GM18951 (cell line): ENCODE measurements around the gene HOXA2.

Experiments
- POLR2A ChIP-seq: IDR thresholded peaks from 4 replicates; pipeline ENCODE4 v1.6.1; 2011; ENCODE audit warnings: mild to moderate bottlenecking; ENCODE audit not compliant: insufficient read length, insufficient read depth; ENCODE audit errors: extremely low read depth
- in situ Hi-C: fragments of 300-500 bp; cut with MboI; formaldehyde crosslinking; loops from one replicate; pipeline ENCODE4 v1.12.0; 2022; ENCODE audit warnings: low sequenced_read_pairs, mixed read lengths, inconsistent platforms; ENCODE audit not compliant: unreplicated experiment

Gene HOXA2

DNA sequence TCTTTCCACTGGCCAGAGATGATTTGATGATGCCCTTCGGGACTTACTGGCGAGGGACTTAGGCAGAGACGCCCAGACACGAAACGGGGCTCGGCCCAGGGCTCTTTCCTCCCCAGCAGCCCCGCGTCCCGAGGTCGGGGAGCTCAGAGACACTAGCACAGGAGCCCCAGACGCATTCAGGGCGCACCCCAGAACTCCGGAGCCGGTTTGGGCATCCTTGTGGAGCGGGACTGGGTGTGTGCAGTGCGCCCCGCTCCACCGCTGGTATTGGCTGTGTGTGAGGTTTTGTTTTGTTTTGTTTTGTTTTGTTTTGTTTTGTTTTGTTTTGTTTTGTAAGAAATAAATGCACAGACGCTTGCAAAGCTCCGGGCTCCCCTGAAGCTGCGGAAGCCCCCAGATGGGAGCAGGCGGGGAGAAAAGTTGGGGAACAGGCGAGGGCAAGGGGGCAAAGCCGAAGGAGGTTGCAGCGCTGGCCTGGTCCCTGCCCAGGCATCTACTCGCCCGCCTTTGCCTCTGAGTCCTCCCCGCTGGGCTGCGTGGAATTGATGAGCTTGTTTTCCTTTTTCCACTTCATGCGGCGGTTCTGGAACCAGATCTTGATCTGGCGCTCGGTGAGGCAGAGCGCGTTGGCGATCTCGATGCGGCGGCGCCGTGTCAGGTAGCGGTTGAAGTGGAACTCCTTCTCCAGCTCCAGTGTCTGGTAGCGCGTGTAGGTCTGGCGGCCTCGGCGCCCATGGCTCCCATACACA, 42.9 kb upstream of the HOXA2 start:
- in situ Hi-C loops = no loop called here
- no peak for TF ChIP-seq POLR2A

DNA sequence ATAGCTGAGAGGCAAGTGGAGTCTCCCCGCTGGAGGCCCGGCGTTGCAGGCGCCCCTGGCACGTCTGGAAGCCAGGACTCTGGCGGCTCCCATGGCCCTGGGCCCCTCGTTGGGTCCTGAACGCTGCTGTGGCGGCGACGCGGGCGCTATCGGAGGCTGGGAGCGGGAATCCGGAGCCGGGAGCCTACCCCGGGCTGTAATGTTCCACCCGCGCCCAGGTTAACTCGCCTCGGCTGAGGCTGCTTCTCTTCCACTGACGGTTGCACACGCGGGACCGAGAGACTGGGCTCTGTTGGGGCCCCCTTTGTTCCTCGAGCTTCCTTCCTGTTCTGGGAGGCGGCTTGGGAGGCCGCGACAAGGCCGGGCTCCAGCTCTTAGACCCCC, 42.3 kb upstream of the HOXA2 start:
- in situ Hi-C loops = no loop called here

DNA sequence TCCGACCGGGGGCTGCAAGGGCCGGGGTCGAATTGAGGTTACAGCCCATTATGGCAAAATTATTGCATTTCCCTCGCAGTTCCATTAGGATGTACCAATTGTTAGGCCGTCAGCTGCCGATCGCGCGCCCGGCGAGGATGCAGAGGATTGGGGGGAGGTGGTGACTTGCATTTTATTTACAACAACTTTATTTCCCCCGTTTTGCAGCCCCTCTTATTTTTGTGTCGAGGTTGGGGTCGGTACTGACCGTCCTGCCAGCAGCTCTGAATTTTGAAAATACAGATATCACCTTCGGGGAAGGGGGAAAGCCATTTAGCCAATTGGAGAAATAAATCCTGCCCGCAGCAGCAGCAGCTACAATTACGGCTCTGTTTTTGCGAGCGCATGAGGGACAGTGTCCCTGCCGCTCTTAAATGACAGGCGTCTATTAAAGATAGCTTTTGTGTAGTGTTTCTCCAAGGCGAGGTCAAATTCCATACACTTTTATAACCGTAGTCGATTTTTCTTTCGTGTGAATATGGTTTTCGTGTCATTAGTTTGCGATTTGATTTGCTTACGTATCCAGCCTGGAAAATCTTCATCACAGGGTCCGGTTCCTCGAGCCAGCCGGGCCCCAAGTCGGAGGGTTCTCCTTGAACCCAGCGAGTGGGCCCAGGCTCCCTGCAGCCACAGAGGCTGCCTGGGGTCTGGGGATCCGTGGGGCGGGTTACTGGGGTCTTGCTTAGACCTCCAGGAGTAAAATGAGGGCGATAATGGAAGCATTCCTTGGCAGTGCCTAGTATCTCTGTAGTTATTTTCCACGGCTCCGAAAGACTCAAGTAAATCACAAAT, 41.7 kb upstream of the HOXA2 start:
- no peak for TF ChIP-seq POLR2A
- in situ Hi-C loops = no loop called here

More for the DNA sequence above, 42.3 kb upstream of the HOXA2 start:
- no peak for TF ChIP-seq POLR2A

DNA sequence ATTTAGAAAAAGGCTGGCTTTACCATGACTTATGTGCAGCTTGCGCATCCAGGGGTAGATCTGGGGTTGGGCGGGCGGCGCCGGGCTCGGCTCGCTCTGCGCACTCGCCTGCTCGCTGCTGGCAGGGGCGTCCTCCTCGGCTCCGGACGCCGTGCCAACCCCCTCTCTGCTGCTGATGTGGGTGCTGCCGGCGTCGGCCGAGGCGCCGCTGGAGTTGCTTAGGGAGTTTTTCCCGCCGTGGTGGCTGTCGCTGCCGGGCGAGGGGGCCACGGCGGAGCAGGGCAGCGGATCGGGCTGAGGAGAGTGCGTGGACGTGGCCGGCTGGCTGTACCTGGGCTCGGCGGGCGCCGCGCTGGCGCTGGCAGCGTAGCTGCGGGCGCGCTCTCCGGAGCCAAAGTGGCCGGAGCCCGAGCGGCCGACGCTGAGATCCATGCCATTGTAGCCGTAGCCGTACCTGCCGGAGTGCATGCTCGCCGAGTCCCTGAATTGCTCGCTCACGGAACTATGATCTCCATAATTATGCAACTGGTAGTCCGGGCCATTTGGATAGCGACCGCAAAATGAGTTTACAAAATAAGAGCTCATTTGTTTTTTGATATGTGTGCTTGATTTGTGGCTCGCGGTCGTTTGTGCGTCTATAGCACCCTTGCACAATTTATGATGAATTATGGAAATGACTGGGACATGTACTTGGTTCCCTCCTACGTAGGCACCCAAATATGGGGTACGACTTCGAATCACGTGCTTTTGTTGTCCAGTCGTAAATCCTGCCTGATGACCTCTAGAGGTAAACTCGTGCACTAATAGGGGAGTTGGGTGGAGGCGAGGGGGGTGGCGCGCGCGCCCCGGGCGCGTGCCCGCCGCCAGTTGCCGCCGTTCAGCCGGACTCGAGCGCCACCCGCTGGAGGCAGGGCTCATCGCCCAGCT, 40.8 kb upstream of the HOXA2 start, which contains the start of gene HOXA5:
HOXA5 (minus strand) TSS at position 659 of the 927 bp plus-strand sequence; CDS start at position 585, 74 bp downstream.
- in situ Hi-C loops = no loop called here
- TF ChIP-seq POLR2A = no peak

DNA sequence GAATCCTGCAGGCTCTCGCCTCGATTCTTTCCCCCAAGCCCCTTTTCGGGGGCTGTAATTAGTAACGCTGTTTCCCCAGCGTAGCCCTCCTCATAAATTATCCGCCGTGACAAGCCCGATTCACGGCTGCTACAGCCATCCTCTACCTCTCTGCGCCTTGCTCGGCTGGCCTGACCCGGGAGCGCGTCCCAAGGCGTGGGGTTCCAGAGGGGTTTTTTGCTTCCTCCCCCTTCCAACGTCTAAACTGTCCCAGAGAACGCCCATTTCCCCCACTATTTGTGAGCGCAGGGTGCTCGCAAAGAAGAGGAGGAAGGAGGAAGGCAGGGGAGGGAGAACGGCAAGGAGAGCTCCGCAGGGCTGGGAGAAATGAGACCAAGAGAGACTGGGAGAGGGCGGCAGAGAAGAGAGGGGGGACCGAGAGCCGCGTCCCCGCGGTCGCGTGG, 40.1 kb upstream of the HOXA2 start:
- in situ Hi-C loops = no loop called here
- TF ChIP-seq POLR2A = no peak

DNA sequence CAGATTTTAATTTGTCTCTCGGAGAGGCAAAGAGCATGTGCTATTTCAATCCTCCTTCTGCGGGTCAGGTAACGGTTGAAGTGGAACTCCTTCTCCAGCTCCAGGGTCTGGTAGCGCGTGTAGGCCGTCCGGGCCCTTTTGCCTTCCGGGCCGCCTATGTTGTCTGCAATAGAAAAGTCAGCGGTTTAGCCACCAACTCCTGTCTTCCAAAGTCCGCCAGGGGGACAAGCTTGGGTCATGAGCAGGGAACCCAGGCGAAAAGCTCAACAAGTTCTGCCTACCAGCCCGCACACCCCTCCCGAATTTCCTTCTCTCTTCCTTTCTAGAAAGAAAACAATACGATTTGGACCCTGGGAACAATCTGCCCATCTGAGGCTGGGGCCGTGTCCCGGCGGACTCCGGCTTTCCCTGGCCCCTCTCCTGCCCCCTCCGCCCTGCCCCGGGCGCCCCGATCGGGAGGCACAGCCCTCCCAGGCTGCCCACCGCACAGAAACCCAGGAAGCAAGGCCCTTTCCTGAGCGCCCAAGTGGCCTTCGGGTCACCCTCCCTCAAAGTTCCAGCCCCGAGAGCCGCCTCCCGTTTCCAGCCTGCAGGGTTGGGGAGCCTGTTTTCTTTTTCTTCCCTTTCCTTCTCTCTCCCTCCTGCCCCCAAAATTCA, 39.6 kb upstream of the HOXA2 start:
- in situ Hi-C loops = no loop called here
- TF ChIP-seq POLR2A = no peak

DNA sequence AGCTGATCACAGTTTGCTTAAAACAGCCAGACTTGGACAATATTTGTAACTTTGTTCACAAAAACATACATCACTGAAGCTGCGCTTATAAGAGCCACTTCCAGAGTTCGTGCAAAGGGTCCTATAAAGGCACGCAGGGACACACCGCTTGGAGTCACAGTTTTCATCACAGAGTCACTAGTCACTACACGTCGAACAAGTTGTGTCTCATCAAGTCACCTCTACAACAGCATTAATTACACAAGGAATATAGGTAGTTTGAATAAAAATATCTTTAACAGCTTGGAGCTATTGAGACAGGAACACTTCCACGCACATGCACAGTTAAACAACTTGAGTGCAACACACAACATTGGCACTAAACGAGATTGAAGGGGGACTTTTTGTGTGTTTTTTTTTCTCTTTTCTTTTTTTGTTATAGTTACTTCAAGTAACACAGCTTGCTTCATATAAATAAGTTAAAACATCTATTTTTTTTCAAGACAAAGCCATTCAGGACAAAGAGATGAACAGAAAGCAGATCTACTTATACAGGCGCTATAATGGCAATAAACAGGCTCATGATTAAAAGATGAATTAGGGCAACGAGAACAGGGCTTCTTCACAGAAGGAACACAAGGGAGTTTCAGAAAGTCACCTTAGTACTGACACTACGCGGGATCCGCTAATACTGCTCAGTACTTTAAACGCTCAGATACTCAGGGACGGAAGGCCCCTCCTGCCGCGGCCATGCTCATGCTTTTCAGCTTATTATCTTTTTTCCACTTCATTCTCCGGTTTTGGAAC, 38.8 kb upstream of the HOXA2 start:
- TF ChIP-seq POLR2A = no peak
- in situ Hi-C loops = no loop called here

DNA sequence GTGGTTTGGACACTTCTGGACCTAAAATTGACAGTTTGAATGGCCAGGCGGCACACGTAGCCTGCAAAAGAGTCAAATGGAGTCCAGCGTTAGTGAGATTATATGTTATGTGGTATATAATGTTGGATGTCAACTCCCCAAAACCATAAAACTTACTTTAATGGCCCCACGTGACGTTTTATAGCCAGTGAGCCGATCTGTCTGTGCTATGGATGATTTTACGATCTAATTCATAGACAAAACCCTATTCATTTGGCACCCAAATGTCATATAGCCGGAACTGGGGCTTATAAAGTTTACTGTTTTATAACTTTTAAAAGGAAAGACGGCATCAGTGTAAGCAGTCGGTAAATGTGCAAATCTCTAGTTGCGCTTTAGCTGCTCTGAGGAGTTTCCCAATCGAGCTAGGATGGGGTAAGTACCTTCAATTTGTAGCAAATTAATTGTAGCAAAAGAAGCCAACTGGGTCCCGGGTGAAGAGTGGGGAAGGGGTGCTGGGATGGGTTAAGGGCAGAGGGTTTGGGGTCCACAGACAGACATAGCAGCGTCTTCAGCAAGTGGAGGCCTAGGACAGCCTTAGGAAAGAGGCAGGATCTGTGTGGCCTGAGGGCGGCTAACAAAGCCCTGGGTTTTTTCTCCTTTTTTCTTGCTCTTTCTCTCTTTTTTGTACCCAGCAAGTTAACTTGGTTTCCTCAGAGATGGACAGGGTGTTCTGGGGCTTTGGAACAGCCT, 37.8 kb upstream of the HOXA2 start:
- TF ChIP-seq POLR2A = no peak
- in situ Hi-C loops = no loop called here

DNA sequence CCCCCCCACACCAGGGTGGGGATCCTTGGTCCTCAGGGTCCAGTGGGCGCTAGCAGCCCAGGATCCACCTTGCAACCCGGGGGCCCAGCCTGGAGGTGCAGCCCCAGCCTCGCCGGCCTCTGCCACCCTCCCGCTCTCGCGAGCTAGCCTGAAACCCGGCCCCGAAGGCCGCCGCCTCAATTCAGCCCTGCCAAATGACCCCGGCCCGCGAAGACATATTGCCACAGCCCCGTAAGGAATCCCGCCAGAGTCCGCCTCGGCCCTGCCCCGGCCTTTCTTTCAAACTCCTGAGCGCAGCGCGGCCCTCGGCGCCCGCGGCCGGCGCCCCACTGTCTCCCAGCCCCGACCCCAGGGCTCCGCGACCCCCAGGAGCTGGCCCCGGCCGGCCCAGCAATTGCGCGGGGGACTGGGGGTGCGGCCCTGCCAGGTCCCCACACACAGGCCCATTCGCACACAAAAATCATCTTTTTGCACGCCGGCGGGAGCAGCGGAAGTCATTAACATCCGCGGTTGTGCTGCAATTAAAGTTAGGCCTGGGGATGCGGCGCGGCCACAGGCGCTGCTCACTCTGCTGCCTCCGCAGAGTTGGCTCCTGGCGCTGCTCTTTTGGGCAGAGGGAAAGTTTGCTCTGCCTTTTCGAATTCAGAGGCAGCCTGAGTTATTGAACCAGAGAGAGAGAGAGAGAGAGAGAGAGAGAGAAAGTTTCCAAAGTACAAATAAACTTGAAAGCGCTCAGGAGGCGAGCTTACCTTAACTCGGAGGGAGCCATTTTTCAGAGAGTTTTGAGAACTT, 37.0 kb upstream of the HOXA2 start:
- TF ChIP-seq POLR2A = no peak
- in situ Hi-C loops = no loop called here

DNA sequence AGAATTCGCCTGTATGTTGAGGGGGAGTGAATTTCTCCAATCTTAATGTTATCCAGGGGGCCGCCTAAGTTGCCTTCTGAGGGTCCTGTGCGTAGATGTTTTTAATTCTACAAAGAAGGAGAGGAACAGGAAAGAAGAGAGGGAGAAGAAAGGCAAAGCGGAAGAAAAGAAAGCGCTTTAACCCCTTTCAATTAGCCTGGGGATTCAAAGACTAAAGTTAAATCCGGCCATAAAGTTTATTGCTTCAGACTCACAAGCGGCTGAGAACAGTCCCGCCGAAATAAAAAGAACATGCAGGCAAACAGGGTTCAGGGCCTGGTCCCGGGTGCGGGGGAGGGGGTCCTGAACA, 36.5 kb upstream of the HOXA2 start:
- in situ Hi-C loops = no loop called here
- TF ChIP-seq POLR2A = no peak

DNA sequence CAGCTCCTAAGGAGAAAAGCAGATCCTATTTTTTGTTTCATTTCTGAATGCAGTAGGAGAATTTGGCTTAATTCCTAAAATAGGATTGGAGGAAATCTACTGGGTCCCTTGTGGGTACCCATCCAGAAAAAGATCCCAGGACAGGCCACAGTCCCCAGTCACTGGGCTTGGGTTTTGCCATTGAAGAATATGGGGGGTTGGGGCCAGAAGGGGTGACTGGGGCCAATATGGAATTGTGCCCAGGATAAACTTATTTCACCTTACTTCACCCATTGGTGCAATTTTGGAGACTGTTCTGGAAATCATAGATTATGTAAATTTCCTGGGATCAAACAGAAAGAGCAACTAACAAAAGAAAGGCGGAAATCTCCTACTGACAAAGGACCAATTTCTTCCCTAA, 36.0 kb upstream of the HOXA2 start:
- no peak for TF ChIP-seq POLR2A
- in situ Hi-C loops = no loop called here
